DMS153 (cell line): ENCODE measurements around the gene SLC22A31.

Experiments
- DNase-seq: peaks from one replicate; lab custom pipeline; 2025; lab: John Stamatoyannopoulos, UW

The SLC22A31 gene

DNA sequence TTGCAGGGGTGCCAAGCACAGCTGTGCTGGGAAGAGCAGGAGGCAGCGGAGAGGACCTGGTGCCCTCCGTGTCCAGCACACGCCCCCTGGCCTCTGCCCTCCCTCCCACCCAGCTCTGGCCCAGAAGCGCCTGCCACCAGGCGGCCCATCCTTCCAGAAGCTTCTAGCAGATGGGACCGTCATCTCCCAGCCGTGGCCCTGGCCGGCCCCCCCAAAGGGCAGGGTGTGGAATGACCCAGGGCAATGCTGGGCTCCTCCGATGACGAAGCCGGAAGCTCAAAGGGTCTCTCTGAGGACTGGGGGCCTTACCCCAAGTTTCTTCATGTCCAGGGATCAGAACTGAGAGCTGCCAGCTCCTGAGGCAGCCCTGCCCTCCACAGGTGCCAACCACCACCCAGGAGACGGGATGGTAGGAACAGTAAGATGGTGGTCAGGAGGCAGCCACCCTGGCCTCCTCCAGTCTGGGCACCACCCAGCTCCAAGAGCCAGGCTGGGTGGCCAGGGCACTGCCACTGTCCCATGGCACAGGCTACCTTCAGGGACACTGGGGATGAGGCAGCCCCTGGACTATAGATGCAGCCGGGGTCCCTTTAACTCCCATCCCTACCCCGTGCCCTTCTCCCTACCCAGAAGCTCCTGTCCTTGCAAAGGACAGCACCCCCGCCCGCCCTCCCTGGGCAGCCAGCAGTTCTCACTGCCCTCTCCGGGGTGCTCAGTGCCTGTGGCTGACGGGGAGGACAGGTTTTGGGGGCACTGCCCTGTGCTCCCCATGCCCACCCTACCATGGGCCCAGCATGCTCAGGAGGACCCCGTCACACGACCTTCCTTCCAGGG lies 35.3 kb downstream of the SLC22A31 start:
- DNase-seq: no peak

DNA sequence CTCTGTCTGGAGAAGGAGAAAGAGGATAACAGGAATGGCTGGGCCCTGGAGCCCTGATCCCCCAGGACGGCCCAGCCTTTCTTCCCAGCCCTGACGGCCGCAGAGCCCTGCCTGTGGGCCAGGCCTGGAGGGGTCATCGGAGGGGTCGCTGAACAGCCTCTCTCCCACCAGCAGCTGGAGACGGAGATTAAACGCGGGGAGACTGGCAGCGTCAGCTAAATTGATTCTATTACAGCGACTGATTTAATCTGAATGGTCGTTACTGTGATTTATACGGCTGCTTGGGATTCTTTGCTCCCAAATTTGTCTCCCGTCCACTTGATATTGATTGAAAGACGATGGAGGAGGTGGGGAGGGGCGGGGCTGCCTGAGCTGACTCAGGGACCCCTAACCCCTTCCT lies 35.9 kb downstream of the SLC22A31 start:
- no peak for DNase-seq

DNA sequence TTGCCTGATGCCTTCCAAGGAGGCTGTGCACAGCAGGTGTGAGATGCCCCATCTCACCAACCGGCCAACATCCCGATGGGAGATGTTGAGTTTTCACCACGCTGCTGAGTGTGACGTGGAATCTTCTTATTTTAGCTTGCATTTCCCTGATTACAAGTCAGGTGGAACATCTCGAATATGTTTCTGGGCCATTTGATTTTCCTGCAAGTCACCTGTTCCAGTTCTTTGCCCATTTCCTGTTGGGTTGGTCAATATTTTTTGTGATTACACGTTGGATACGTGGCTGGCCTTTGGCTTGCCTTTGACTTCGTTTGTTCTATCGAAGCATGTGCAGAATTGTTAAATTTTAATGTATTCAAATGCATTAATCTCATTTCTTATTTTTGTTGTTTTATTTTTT lies 37.0 kb downstream of the SLC22A31 start:
- no peak for DNase-seq

DNA sequence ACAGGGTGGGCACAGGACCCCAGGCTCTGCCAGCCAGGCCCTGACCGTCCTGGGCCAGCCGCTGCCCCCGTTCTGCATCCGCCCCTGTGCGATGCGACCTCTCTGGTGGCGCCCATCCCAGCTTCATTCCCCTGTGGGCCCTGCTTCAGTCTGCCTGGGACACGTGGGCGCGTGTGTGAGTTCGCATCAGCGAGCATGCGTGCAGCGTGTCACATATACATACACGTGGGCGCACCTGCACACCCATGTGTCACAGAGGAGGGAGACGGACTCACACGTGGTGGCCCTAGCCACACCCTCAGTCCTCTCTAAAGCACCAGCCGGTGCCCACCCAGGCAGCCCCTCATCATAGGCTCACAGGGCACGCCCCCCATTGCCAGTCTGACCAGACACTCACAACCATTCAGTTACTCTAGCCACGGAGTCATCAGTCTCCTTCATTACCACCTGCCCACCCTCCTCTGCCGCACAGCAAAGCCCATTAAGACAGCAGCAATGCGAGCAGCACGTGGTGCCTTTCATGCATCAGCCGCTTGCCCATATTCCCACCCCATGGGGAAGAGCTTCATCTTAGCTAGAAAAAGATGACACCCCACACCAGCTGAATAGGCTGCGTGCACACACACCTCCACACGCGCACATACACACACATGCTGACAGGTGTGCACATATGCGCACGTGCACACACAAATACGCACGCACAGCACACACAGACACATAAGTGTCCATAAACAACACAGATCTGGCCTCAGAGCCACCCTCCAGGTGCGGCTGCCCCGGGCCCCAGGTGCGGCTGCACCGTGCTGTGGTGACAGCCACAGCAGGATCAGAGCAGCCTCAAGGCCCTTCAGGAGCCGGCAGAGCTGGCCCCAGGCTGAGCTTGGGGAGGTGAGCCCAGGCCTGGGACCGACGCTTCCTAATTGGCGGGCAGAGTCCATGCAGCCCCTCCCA lies 38.3 kb downstream of the SLC22A31 start:
- no peak for DNase-seq

DNA sequence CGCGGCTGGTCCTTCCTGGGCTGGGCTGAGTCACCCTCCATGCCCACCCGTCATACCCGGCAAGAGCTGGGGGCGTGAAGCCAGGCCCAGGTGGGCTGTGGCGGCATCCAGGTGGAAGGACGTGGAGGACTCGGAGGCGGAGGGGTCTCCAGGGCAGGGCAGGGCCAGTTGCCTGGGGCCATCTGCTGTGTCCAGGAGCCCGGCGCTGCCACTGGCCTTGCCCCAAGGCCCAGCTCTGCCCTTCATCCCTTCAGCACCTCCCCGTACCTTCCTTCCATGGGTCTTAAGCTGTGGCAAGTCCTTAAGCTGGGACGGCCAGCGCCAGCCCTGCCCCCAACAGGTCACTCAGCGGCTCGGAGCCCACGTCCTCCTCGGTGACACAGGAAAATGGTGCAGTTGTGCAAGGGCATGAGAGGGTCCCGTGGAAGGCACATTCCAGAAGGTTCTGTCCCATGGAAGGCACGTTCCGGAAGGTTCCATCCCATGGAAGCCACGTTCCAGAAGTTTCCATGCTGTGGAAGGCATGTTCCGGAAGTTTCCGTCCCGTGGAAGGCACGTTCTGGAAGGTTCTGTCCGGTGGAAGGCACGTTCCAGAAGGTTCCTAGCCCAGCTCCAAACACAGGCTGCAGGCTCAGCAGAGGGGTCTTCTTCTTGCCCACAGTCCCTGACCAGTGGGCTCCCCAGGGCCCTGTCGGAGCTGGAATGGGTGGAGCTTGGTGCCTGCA lies 39.2 kb downstream of the SLC22A31 start:
- DNase-seq: no peak

DNA sequence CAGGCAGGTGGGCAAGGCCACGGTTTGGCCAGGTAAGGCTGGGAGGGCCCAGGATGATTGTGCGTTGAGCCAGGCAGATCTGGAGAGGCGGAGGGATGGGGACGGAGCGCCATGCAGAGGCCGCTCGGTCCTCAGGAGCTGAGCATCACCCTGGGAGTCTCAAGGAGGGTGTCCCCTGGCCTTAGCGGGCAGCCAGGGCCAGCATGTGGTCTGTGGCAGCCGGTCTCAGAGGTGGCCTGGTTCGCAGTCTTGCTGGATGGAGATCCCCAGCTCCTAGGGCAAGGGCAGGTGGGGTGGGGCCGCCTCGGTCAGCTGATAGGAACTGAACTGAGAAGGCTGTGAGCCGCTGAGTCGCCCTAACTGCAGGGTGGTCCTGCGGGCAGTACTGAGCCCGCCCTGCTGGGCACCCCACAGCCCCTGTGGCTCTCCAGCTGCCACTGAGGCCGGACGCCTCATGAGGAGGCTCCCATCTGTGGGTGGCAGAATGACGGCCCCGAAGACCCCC lies 40.4 kb downstream of the SLC22A31 start:
- no peak for DNase-seq

DNA sequence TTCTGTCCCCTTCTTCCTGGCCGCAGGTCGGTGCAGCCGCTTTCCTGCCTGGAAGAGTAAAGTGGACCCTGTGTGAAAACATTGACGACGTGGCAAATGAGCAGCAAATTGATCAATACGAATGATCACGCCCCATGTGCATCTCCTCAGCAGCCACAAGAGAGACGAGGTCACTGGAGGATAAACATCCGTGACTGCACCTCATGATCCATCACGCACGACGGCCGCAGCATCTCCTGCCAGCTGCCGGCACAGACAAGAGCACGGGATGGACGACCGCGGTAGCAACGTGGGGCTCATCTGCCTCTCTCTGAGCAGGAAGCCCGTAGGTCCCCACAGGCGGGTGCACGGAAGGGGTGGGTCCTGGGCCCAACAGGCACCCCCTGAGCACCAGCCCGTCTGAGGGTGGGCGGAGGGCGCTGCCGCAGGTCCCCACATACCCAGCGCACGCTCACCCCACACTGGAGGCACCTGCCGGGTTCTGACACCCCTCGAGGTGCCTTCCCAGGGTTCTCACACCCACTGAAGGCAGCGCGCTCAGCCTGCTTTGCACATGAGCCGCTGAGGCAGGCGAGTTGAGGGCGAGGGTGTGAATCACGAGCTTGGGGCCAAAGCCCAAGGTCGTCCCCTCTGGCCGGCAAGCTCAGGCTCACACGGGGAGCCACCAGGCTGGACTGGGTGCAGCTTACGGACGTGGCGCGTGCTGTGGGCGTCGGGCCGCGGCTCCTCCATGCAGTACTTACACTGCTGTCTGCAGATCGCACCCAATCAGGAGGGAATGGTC lies 41.1 kb downstream of the SLC22A31 start:
- no peak for DNase-seq

DNA sequence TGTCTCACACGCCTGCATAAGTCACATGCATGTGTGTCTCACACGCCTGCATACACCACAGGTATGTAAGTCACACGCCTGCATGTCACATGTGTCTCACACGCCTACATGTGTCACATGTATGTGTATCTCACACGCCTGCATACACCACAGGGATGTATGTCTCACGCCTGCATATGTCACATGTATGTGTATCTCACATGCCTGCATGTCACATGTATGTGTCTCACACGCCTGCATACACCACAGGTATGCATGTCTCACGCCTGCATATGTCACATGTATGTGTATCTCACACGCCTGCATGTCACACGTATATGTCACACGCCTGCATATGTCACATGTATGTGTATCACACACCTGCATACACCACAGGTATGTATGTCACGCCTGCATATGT lies 42.6 kb downstream of the SLC22A31 start:
- DNase-seq: no peak

DNA sequence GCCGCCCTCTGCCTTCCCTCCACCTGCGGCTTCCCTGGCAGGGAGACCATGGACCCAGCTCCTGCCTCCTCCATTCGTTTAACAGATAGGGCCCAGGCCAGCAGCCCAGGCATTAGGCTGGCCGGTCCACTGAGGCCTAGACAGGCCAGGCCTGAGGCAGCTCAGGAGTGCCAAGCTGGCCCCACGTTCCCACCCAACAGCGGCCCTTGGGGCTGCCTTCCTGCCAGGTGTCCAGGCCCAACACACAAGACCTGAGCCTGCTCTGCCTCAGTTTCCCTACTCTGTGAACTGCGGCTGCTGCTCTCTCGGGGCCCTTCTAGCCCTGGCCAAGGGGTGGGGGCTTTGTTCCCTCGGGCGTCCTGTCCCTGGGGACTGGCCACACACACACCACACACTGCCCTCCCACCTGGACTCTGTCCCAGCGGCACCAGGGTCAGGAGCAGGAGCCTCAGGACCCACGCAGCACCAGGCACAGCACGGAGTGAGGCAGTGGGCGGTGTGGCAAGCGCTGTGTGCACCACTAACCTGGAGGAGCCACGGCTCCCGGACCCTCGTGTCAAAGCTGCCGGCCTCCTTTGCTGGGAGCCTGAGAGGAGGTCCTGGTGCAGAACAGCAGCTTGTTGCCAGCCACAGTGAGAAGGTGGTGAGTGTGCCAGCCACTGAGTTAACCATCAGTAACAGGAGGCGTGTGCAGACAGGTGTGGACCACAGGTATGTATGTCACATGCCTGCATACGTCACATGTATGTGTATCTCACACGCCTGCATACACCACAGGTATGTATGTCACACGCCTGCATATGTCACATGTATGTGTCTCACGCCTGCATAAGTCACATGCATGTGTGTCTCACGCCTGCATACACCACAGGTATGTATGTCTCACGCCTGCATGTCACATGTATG lies 43.3 kb downstream of the SLC22A31 start:
- no peak for DNase-seq

DNA sequence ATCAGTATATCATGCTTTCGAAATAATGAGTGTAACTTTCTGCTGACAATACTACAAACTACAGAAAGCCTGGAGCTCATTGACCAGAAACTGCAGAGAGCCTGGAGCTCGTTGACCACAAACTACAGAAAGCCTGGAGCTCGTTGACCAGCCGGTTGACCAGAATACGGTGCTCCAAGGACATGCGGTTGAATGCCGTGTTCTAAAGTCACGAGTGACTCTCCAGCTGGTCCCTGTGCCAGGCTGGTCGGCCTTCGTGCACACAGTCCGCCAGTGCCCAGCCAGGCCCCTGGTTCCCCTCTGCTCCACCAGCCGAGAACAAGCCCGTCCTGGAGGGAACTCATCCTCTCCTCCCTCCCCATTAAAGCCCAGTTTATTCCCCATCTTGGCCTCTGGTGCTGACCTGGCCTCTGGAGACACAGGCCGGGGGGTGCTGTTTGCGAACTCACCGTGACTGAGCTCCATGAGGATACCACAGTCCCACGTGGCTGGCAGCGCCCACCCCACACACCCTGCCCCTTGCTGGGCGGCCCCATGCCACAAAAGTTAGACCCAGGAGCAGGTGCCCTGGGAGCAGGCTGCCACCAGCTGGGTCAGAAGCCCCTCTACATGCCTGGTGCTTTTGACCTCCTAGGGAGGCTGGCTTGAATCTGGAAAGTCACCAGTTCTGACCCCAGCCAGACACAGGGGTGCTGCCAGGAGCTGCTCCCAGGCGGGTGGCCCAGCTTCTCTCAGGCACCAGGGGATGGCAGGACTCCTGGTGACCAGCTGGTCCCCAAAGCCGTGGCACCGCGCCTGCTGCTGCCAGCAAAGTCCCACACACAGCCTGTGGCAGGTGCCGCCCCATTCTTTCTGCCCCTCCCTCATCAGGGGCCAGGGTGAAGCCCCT lies 44.2 kb downstream of the SLC22A31 start:
- DNase-seq: no peak

DNA sequence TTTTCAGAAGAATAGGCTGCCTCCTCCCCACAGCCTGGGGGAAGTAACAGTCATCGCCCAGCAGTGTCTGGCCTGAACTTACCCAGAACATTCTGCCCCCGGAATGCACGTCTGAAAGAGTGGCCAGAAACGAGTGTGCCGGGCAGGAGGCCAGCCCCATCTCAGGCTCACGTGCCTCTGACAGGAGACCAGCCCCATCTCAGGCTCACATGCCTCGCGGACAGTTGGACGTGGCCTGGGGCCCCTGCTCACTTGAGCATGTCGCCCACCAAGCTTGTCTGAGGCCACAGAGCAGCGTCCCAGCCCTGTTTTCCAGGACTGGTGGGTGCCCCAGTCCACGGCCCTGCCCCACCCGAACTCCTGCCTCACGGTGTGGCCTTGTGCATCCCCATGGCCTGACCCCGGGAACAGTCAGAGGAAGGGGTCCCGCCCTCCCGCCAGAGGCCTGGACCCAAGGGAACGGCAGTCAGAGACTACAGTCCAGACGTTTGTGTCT lies 45.1 kb downstream of the SLC22A31 start:
- no peak for DNase-seq

DNA sequence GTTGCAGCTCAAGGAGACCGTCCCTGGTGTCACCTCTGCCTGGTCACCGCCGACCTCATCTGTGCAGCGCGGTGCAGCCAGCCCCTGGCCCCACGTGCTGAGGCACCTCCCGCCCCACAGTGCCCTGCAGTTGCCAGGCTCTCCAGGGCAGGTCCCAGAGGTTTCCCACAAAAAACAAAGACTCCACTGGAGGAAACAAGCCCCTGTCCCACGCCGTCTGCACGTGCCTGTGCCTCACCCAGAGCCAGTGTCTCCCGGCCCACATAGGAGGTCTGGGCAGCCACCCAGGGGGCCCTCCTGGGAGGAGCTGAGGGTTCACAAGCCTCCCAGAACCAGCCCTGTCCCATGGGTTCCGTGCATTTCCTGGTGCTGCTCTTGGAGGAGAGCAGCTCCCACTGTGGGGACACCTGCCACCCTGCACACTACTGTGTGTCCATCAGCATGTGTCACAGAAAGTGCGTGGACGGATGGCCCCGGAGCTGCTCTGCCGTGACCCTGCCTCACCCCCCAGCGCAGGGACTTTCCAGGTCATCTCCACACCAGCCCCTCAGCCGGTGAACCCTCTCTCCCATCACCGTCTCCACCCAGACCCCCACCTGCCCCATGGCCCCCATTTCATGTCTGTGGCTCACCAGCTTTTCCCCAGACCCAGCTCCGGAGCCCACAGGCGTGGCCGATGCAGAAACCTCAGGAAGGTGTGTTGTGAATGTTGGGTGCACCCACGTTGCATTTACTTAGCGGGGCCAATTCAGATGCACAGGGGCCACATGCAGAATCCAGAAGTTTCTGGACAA lies 45.8 kb downstream of the SLC22A31 start:
- DNase-seq: no peak

DNA sequence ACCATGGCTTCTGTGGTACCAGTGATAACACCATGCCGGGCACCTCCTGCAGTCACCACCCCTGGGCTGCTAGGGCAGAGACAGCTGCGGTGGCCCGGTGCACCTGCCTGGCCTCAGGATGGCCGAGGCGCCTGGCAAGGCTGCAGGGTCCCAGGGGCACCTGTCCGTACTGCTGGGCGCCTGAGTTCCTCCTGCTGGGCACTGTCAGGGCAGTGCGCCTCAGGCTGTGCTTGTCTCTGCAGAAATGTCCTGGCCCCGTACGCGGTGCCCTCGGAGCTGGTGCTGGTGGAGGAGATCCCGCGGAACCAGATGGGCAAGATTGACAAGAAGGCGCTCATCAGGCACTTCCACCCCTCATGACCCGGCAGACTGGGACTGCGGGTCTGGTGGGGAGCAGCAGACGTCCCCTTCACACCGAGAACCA lies 46.5 kb downstream of the SLC22A31 start:
- DNase-seq: no peak

DNA sequence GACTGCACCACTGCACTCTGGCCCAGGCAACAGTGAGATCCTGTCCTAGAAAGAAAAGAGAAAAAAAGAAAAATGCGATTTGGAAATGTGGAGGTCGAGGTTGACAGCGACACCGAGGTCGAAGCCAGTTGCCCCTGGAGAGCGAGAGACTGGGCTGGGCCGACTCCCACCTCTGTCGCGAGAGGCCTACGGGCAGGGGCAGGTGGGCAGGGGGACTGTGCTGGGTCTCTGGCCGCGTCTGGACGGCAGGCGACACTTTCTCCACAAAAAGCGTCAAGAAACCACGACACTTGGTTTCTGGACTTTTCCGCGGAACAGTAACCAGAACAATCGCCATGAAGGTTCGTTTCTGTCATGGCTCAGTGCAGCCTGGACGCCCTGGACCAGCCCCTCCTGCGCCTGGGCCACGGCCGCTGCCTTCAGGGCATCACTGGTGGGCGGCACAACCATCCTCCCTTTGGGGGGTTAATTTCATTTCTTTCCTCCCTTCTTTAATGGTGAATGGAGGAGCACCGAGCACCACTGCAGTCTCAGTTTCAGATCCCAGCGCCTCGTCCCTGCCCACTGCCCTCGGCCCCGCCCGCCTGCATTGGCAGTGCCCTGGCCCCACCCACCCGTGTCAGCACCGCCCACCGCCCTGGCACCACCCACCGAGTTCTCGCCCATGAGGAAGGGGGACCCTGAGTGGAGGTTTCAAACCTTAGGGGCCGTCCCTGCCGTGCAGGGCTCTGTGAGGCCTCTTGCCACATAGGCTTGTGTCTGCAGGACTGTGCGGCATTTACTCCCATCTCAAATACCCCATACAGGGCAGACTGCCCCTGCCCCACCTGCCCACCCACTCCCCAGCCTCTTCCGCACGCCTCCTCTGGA lies 47.3 kb downstream of the SLC22A31 start:
- no peak for DNase-seq

DNA sequence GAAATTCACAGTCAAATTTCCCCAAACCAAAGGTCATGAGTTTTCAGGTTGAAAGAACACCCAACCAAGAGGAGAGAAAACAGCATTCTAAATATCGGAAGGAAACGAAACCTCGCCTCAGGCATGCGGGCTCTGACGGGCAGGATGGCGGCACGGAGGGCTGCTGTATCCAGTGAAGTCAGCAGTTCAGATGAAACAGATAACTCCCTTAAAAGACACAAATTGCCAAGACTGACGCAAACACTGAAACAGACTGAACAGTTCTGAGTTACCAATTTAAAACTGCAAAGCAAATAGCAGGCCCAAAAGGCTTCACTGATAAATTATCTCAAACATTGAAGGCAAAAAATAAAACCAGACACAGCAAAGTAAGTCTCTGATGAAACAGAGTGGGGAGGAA lies 49.4 kb downstream of the SLC22A31 start:
- no peak for DNase-seq

DNA sequence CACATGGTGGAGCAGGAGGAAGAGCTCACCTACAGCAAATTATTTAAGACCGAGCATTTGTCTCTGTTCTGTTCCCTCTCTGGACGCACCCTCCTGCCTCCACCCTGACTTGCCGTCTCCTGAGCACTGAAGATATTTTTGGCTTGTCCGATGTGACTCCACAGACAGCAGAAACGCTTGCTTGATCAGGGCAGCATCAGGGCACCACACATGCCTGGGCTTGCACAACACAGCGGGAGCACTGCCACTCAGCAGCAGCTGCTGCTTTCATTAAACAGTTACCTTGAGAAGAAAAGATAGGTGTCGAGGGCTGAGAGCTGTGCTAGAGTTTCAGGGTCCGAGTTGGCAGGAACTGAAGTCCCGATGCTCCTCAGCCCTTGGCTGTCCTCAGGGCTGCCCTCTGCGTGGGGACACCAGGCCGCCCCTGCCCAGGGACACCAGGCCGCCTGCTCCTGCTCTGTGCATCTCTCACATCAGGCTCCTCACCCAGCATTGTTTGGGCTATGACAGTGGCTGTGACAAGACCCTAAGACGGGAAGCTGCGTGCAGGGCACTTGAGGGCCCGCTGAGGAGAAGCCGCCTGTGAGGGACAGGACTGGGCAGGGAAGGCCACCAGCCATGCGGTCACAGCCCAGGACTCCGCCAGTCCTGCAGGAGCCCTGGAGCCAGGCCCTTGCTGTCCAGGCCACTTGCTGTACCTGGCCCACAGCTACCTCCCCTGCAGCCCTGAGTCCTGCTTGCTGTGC lies 50.1 kb downstream of the SLC22A31 start:
- DNase-seq: no peak

DNA sequence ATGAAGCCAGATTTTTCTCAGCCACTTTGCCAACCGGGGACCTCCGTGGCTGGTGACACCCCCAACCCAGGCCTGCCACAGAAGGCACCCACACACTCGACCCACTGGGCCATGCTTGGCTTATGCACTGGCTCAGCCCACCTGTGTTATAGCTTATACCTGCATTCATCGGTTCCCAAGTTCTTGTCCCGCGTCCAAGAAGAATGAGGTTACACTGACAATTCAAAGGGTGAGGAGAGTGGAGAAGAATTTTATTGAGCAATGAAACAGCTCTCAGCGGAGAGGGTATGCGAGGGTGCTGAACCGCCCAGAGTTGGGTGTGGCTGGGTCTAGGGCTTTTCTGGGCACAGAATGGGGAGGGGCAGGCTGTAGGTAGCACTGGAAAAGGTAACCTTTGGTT lies 51.0 kb downstream of the SLC22A31 start:
- no peak for DNase-seq
